GM19463 (cell line): ENCODE data around the gene RBP3.

Experiments
- ATAC-seq: cut with Tn5 transposase; IDR thresholded peaks from one replicate; pipeline ENCODE4 v1.9.1; 2021; ENCODE audit warnings: mild to moderate bottlenecking, moderate library complexity; ENCODE audit not compliant: unreplicated experiment

The RBP3 gene

GRCh38 chr10:47396311-47396717 lies 48.2 kb downstream of the RBP3 start:
- ATAC-seq: no peak

GRCh38 chr10:47397256-47397655 lies 49.1 kb downstream of the RBP3 start:
- ATAC-seq: no peak

GRCh38 chr10:47400251-47400650 lies 52.1 kb downstream of the RBP3 start:
- no peak for ATAC-seq

- ATAC-seq: no peak
These were observed 52.6 kb downstream of the RBP3 start for GRCh38 chr10:47400786-47401185.

GRCh38 chr10:47401210-47401609 lies 53.0 kb downstream of the RBP3 start:
- ATAC-seq: no peak

- no peak for ATAC-seq
These were observed 53.9 kb downstream of the RBP3 start for GRCh38 chr10:47401874-47402640.

GRCh38 chr10:47402641-47403301 lies 54.6 kb downstream of the RBP3 start:
- no peak for ATAC-seq

- no peak for ATAC-seq
These were observed 55.5 kb downstream of the RBP3 start for GRCh38 chr10:47403446-47404318.

GRCh38 chr10:47404446-47404845 lies 56.3 kb downstream of the RBP3 start:
- no peak for ATAC-seq

- ATAC-seq: no peak
These were observed 56.8 kb downstream of the RBP3 start for GRCh38 chr10:47404937-47405336.

- ATAC-seq: no peak
These were observed 57.8 kb downstream of the RBP3 start for GRCh38 chr10:47405857-47406547.

- ATAC-seq: no peak
These were observed 58.3 kb downstream of the RBP3 start for GRCh38 chr10:47406548-47406869.

- no peak for ATAC-seq
These were observed 58.9 kb downstream of the RBP3 start for GRCh38 chr10:47406870-47407691.
